Fibroblast of lung (primary cell): ENCODE results near the gene MCTP1.

Source experiments
- EZH2 ChIP-seq: IDR thresholded peaks from 2 replicates; pipeline ENCODE4 v1.5.1; 2012; ENCODE audit warnings: low read length, control low read depth, mild to moderate bottlenecking; ENCODE audit errors: missing control alignments
- TF ChIP-seq, protein P1 (sequence below), 2 donors: IDR thresholded peaks in 1 of 2; conservative IDR thresholded peaks in 1 of 2; 1 replicate in 1 of 2; 2 replicates in 1 of 2; pipeline ENCODE4 v1.5.1; 2011 to 2012; ENCODE audit warnings: low read length in 2 of 2, control low read depth in 1 of 2, inconsistent platforms in 1 of 2, low read depth in 1 of 2, mild to moderate bottlenecking in 1 of 2

DNA sequence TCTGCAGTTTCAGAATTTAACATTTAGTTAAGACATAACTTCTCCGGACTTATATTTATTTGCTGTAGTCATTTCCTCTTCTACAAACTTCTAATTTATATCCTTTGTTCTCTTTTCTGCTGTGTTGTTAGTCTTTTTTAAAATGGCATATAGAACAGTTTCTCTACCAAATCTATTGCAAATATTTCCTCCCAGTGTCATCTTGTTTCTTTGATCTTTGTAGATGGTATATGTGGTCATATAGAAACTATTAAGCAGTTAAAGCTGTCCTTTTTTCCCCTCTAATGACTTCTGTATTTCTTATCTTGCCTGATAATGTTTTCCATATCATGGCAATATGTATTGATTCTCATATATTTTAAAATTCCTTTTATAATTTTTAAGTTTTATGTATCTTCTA lies 264.5 kb downstream of the MCTP1 start:
- TF ChIP-seq, protein P1, sequence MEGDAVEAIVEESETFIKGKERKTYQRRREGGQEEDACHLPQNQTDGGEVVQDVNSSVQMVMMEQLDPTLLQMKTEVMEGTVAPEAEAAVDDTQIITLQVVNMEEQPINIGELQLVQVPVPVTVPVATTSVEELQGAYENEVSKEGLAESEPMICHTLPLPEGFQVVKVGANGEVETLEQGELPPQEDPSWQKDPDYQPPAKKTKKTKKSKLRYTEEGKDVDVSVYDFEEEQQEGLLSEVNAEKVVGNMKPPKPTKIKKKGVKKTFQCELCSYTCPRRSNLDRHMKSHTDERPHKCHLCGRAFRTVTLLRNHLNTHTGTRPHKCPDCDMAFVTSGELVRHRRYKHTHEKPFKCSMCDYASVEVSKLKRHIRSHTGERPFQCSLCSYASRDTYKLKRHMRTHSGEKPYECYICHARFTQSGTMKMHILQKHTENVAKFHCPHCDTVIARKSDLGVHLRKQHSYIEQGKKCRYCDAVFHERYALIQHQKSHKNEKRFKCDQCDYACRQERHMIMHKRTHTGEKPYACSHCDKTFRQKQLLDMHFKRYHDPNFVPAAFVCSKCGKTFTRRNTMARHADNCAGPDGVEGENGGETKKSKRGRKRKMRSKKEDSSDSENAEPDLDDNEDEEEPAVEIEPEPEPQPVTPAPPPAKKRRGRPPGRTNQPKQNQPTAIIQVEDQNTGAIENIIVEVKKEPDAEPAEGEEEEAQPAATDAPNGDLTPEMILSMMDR (conservative IDR thresholded peaks at IDR 0.05 in 1 of 2, IDR thresholded peaks at IDR 0.05 in 1 of 2; ENCODE audit: low read depth in 1 of 2, low read length in 2 of 2) = no peak
- no peak for TF ChIP-seq EZH2
